GM23248 (cell line): ENCODE data around the gene TMOD3.

ENCODE experiments used
- EZH2 ChIP-seq: fragments of 200-600 bp; sonication (generic); IDR thresholded peaks from 2 replicates; pipeline ENCODE4 v1.6.1; 2018; ENCODE audit warnings: antibody characterized with exemption, mild to moderate bottlenecking; ENCODE audit not compliant: insufficient read depth, poor library complexity, severe bottlenecking
- EZH2phosphoT487 ChIP-seq: fragments of 200-600 bp; sonication (generic); IDR thresholded peaks from 2 replicates; pipeline ENCODE4 v1.6.1; 2018; ENCODE audit warnings: antibody characterized with exemption, moderate library complexity, mild to moderate bottlenecking, low read depth; ENCODE audit not compliant: insufficient read depth

DNA sequence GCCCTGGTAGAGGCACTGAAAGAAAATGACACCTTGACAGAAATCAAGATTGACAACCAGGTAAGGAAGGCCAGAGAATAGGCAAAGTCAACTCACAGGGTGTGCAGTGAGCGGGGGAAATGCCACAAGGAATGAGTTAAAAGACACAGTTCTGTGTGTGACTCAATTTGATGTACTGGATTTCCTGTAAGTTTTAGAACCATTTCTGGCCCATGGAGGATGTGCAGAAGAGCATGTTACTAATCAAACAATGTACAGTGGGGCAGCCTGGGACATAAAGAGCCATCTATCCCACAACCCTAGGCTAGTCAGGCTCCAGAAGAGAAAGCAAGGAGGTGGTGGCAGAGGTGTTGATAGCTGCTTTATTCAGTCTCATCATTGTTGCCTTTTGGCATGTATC is 31.2 kb upstream of the TMOD3 start:
- TF ChIP-seq EZH2phosphoT487 (no peak), EZH2 (no peak)
